GM21619 (cell line): ENCODE results near the gene USP20.

Experiments
- ATAC-seq: cut with Tn5 transposase; IDR thresholded peaks from one replicate; pipeline ENCODE4 v1.9.1; 2021; ENCODE audit not compliant: unreplicated experiment

USP20 gene

DNA sequence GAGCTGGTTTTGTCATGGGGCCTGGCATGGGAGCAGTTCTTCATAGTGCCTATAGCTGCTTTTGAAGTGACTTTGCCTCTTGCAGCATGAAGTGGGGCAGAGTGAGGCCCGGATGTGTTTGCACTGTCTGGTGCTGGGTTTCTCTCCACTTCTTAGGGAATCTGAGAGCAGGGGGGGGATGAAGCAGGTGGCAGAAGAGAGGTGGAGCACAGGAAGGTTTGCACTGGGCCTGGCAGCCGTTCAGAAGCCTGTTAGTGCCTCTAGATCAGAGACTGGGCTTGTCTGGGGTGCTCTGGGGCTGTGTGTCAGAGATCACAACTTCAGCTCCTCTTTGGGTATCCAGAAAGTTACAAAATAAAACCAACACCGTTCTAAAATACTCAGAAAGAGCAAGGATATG lies 18.4 kb downstream of the USP20 start:
- no peak for ATAC-seq

DNA sequence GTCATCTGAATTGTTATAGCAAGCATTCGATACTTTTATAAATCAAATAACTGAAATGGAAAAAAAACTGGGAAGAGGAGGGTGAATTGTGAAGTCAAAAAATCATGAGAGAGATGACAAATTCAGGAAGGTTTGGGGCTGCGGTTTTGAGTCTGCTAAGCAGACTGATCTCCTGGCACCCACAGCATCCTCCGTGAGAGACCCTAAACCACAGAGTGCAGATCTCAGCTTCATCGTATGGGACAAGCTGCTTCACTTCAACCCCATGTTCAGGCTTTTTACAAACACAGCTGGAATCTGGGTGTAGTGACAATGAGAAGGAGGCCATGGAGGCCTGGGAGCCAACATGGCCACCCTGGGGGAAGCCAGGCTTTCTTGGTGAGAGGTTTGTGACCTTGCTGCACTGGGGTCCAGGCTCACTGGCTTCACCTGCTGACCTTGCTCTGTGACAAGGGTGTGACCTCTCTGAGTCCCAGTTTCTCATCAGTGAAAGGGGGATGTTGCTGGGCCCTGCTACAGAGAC lies 19.4 kb downstream of the USP20 start:
- no peak for ATAC-seq

DNA sequence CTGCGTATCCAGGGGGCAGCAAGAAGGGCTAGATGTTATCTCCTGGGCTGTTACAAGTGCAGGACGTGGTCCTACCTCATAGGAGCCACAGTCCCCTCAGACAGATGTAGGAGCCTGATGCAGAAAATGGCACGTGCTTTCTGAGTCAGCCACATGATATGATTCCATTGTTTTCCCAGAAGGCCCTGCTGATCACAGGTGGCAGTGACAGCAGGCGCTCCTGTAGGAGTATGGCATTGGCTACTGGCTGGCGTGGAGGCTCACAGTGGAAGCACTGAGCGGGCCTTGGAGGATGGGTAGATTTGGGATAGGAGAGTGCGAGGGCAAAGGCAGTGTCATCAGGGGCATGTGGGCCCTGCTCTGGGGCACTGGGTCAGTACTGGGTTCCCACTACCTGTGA lies 21.9 kb downstream of the USP20 start:
- ATAC-seq, result no peak

DNA sequence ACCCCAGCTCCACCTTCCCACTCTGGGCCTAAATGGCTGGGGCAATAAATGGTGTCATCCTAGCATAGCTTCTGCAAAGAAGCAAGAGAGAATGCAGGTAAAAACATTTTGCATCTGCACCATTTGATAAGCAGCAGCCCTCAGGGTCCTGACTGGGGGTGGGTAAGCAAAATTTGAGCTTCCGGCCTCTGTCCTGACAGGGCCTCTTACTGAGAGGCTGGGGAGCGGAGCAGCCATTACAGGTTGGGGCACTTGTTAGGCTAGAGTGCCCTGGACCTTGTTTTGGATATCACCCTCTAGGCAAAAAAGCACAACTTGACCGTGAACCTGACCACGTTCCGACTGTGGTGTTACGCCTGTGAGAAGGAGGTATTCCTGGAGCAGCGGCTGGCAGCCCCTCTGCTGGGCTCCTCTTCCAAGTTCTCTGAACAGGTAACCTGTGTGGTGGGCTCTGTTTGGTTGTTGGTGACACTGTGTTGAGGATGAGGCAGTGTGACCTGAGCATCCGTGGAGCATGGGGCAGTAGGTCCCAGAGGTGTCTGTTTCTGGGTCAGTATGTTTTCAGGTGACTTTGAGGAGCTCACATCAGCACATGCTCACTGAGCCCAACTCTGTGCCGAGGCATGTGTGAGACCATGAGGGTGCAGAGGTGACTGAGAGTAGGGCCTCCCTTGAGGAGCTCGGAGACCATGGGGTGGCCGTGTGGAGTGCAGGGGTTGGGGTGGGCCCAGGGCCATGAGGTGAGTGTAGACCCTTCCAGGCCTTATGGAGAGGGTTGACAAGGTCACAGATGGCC lies 23.1 kb downstream of the USP20 start:
- ATAC-seq, result no peak

DNA sequence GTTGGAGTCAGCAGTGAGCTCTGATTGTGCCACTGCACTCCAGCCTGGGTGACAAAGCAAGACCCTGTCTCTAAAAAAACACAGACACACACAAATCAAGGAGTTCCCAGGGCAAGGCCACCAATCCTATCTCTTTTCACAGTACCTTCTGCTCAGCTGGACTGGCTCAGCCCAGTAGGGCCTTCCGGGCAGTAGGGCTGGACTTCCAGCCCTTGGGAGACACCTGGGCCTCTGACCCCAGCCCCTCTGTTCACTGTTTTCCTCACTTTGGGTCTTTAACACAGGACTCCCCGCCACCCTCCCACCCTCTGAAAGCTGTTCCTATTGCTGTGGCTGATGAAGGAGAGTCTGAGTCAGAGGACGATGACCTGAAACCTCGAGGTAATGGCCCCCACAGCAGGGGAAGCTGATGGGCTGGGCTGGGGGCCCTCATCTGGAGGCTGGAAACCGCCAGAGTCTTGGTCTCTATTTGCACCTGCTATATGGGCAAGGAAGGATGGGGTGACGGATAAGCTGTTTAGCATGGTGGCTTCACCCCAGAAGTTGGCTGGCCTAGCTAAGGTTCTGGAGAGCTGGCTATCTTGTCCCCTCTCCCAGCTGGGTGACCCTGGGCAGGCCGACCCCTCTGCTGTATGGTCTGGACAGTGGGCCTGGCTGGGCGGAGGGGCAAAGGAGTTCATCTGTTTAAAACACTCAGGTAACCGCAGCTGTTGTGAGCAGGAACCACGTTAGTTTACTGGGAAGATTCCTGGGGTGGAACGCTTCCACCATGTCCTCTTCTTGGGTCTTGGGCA lies 25.6 kb downstream of the USP20 start:
- ATAC-seq, result no peak

DNA sequence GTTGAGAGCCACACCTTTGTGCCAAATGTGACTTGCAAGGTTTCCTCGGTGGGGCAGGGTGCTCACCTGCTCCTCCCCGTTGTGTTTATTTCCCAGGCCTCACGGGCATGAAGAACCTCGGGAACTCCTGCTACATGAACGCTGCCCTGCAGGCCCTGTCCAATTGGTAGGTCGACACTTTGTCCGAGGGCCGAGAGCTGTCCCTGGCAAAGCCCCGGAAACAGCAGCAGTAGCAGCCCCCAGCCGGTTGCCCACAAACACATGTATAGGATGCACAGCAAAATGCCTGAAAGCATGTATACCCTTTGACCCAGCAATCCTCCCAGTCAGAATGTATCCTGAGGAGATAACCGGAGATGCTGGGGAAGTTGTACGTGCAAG lies 26.2 kb downstream of the USP20 start:
- ATAC-seq, result no peak

DNA sequence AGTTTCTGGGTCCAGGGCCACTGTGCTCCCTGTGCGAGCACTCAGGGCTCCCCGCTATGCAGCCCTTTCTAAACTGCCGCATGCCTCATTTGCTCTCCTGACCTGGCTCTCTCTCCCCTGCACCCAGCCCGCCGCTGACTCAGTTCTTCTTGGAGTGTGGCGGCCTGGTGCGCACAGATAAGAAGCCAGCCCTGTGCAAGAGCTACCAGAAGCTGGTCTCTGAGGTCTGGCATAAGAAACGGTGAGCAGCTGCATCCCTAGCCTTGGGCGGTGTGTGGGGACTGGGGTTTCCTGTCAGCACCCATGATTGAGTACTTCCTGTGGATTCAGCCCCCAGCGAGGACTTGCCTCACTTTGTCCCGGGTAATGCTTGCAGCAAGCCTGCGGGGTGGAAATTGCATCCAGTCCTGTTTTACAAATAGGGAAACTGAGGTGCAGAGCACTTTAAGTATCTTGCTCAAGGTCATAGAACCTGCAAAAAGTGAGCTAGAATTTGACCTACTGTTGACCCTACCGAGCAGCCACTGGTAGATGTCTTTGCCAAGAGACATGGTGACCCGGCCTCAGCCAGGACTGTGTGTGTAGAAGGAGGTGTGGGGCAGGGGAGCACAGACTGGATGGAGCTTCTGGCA lies 27.9 kb downstream of the USP20 start:
- ATAC-seq, result no peak

DNA sequence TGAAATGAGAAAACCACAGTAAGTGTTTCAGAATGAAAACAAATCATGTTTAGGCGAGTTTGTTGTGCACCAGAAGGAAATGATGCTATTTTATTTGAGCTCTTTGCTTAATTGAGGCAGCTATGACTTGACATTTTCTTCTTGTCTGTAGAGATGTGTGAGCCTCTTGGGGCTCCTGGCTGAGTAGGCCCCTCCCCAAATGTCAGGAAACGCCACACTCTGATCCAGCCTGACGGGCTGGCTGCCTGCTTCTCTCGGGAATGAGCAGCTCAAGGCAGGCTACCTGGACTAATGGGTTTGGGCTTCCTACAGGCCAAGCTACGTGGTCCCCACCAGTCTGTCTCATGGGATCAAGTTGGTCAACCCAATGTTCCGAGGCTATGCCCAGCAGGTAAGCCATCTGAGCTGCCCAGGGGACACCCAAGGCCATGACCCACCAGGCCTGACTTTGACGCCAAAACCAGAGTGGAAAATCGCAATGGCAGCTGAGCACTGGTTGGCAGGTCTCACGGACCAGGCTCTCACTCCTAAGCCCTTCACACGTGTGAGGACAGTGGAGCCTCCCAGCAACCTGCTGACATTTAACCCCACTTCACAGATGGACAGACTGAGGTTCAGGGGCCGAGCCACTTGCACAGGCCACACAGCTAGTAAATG lies 29.9 kb downstream of the USP20 start:
- no peak for ATAC-seq

DNA sequence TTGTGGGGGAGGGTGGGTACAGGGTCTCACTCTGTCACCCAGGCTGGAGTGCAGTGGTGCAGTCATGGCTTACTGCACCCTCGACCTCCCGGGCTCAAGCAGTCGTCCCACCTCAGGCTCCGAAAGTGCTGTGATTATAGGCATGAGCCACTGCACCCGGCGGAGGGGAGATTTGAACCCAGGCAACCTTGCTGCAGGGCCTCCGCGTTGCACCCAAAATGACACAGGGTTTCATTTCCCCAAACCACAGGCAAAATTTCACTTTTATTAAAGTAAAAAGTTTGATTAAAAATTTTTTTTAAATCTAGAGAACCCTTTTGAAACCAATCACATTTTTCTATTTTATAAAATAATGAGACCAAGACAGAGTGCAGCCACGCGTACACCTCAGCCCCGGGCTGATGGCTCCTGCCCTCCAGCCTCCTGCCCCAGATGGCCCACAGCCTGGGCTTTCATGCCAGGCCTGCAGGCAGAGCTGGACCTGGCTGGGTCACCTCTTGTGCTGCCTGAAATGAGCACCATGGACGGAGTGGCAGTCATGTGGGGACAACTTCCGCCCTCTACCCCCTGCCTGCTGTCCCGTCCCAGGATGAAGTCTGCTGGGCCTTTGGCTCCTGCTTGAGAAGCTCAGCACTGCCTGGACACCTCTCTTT lies 30.5 kb downstream of the USP20 start:
- ATAC-seq, result no peak

DNA sequence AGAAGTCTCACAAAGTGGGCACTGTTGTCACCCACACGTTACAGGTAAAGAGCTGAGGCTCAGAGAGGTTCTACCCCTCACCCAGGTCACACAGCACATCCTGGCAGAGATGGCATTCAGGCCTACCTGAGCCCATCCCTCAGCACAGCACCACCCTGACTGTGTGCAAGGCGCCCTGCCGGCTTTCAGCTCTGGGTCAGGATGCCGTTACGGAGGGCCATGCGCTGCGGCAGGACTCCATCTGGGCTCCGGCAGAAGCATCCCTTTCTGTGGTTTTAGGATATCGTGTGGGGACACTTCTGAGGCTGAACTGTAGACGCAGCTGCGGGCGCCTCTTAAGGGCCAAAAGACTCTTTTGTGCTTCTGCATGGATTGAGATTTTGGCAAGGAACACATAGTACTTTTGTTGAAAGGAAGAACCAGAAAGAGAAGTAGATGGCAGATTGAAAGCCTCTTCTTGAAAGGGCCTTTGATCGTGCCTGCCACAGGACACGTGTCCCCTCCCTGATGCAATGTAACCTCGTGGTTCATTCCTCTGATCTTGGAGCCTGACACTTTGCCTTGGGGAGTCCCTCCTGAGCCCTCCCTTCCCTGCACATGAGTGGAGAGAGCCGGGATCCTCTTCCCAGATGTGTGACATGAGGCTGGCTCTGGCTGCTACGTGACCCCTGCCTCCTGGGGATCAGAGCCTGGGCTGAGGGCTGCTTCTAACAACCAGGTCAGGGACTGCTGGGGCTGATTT lies 31.3 kb downstream of the USP20 start:
- ATAC-seq, result no peak

DNA sequence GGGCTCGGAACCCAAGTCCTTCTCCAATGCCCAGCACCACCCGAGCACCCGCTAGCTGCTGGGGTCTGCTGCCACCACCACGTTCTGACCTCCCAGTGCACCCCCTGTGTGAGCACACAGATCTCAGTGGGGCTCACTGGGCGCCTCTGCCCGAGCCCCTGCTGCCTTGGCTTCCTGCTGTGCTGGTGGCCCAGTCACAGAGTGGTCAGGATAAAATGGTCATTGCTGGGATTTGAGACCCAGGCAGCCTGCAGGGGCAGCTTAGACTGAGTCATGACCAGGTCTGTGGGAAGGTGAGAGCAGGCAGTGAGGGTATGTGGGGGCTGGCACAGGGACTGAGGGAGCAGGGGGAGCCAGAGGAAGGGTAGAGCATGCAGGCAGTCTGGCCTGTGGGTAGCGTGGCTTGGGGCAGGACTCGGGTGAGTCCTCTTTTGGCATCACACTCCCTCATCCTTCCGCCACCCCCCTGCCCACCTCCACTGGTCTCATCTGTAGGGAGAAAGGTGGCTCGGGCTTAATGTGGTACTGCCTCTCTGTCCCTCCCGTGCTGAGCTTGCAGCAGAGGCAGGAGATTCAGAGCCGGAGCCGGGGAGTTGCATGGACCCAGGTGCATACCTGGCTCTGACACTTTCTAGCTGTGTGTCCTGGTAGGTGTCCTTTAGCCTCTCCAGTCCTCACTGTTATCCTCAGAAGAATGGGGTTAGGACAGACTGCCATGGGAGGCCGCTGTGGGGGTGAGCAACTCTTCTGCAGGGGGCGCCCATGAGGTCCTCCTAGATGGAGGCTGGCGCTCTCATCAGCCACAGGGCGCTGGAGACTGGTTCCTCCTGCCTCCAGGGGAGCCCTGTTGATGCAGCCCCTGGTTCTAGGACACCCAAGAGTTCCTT lies 32.1 kb downstream of the USP20 start:
- ATAC-seq, result no peak

DNA sequence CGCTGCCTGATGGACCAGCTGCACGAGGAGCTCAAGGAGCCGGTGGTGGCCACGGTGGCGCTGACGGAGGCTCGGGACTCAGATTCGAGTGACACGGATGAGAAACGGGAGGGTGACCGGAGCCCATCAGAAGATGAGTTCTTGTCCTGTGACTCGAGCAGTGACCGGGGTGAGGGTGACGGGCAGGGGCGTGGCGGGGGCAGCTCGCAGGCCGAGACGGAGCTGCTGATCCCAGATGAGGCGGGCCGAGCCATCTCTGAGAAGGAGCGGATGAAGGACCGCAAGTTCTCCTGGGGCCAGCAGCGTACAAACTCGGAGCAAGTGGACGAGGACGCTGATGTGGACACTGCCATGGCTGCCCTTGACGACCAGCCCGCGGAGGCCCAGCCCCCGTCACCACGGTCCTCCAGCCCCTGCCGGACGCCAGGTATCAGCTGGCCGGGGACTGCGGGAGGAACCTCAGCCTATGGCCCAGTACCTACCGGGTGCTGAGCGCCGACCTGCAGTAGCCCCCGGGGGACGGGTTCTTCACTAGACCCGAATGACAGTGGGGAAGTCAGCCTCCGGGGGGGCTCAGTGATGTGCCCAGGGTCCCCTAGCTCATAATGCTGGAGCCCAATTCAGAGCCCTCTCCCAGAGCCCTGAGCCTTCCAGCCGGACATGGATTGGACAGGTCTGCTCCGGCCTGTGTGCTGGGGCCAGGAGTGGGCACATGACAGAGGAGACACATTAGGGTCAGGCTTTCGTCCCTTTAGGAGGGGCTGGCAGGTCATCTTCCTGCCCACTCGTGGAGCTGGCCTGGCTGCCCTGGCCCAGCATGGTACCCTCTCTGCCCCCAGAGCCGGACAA lies 33.0 kb downstream of the USP20 start:
- ATAC-seq, result no peak

DNA sequence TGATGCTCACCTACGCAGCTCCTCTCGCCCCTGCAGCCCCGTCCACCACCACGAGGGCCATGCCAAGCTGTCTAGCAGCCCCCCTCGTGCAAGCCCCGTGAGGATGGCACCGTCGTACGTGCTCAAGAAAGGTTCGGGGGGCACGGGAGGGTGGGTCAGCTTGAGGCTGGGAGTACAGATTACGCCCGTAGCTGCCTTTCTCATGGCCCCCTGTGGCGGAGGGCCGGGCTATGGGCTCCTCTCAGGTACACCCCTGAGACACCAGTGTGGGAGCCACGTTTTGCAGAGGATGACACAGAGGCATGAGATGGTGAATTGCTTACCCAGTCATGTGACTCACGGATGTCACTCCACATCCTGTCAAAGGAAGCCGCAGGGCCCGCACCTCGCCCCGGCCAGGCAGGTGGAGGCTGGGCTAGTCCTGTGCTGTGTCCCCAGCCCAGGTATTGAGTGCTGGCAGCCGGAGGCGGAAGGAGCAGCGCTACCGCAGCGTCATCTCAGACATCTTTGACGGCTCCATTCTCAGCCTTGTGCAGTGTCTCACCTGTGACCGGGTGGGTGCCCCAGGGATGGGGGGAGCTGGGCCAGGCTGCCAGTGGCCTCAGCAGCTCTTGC lies 33.7 kb downstream of the USP20 start:
- ATAC-seq, result no peak

DNA sequence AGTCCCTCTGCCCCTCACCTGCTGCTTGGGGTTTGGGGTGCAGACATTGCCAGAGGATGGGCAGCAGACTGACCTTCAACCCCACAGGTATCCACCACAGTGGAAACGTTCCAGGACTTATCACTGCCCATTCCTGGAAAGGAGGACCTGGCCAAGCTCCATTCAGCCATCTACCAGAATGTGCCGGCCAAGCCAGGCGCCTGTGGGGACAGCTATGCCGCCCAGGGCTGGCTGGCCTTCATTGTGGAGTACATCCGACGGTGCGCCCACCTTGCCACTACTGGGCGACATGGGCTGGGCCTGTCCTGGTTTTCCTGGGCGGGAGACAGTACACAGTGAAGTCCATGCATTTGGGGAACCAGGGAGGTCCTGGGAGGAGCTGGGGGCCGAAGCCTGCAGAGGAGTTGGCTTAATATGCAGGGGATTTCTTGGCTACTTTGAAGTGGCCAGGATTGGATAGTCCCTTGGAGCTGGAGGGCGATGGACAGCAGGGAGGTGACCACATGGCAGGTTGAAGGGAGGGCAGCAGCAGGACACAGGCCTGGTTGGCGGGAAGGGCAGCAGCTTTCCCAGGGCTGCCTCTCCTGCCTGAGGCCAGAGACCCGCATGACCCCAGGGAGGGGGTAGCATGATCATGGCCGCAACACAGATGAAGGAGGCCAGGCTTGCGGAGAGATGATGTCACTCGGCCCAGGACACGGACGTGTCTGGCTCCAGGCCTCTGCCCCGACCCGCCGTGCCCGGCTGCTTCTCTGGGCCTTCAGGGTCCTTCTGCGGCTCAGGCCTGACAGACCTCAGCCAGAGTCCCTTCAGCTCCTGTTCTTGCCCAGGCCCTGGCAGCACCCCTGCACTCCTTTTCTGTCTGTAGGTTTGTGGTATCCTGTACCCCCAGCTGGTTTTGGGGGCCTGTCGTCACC lies 34.6 kb downstream of the USP20 start:
- ATAC-seq, result no peak

DNA sequence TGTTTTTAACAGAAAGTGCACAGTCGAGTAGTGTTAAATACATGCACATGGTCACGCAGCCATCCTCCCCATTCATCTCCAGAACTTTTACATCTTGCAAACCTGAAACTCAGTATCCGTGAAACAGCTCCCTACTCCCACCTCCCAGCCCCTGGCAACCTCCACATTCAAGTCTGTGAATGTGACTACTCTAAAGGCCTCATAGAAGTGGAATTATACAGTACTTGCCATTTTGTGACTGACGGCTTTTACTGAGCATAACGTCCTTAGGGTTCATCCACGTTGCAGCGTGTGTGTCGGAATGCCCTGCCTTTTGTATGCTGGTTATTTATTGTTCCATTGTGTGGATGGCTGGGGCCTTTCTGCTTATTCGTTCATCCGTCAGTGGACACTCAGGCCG lies 35.8 kb downstream of the USP20 start:
- no peak for ATAC-seq

DNA sequence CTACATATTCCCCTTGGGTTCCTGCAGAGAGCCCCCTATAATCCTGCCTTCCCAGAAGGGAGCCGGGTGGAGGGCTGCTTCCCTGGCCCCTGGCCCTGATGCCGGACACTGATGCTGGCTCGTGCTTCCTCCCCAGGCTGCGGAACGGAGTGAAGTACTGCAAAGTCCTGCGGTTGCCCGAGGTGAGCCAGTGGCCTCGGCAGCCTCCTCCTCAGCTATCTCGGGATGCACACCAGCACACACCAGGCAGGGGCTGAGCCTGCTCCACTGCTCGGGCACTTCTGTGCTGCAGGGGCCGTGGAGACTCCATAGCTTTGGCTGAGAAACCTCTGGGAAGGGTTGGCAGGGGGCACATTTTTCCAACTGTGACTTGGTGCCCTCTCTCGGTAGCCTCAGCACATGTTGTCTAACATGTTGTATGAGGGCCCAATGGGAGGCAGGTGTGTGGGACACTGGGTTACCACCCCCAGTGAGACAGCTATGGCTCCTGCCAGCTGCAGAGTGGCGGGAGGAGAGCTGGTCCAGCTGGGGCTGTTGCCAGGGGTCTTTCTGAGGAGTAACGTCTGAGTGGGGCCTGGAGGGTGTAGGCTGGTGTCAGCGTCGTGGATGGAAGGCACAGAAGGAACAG lies 38.4 kb downstream of the USP20 start:
- no peak for ATAC-seq
